ENCODE data around the gene KBTBD8. TPM values are rescaled to one million over a fixed set of nuclear protein-coding genes. Genes with fewer than 3 reads are reported as not detected.

Gene KBTBD8
- total and polyA plus RNA-seq, 9 of the 15 experiments (the other 6 are each of a cell fraction or from before 2014, with no cell fraction given) = 2.7 to 9.1 (median 5.6) TPM

GRCh38 chr3:67011414-67012131, 13.5 kb downstream of the KBTBD8 start (continued):
- TF ChIP-seq GABPA (tag; conservative IDR thresholded peaks at IDR 0.05; ENCODE audit: low read depth) (no peak), MAZ (CRISPR knock-in tag; conservative IDR thresholded peaks at IDR 0.05 in 1 of 2, IDR thresholded peaks at IDR 0.05 in 1 of 2) (no peak), E2F8 (IDR thresholded peaks at IDR 0.05; ENCODE audit: low read depth, partially characterized antibody) (no peak), ZNF324 (CRISPR knock-in tag; IDR thresholded peaks at IDR 0.05) (no peak), GATAD2B (IDR thresholded peaks at IDR 0.05; ENCODE audit: borderline replicate concordance) (peak; percentile 57; the same call in 1 of the 2 replicates), ZNF384 (IDR thresholded peaks at IDR 0.05; ENCODE audit: low read depth, low read length) (no peak), HDAC3 (IDR thresholded peaks at IDR 0.05; ENCODE audit: borderline replicate concordance, partially characterized antibody) (peak; percentile 45), ZNF133 (CRISPR knock-in tag; IDR thresholded peaks at IDR 0.05) (no peak), DPF2 (IDR thresholded peaks at IDR 0.05) (peak; percentile 84), ZHX1 (conservative IDR thresholded peaks at IDR 0.05; ENCODE audit: low read length) (no peak), EHMT2 (IDR thresholded peaks at IDR 0.05) (peak; percentile 64; the same call in 1 of the 2 replicates), TSHZ1 (CRISPR knock-in tag; IDR thresholded peaks at IDR 0.05) (no peak), POLR3A (IDR thresholded peaks at IDR 0.05; ENCODE audit: borderline replicate concordance, extremely low read depth, insufficient read depth, insufficient read length) (no peak), ZNF586 (CRISPR knock-in tag; conservative IDR thresholded peaks at IDR 0.05) (no peak)
